ENCODE measurements around the gene UBASH3A.
A peak's percentile ranks its signal among the peaks of the same experiment; 100 is the strongest.
"Not testable (repeated sequence)": the region's sequence is repeated elsewhere in the genome, so short reads cannot be mapped to it uniquely, and the experiment has no call there.

UBASH3A gene

GRCh38 chr21:42453224-42453985, 49.7 kb downstream of the UBASH3A start:
- no peak for DNase-seq

- DNase-seq: no peak
Observed at GRCh38 chr21:42453986-42454570, 50.4 kb downstream of the UBASH3A start.

GRCh38 chr21:42454786-42455185, 51.1 kb downstream of the UBASH3A start:
- DNase-seq: no peak

- no peak for DNase-seq
Observed at GRCh38 chr21:42455196-42455595, 51.5 kb downstream of the UBASH3A start.

- DNase-seq: no peak
Observed at GRCh38 chr21:42455754-42456440, 52.2 kb downstream of the UBASH3A start.

GRCh38 chr21:42456457-42456856, 52.8 kb downstream of the UBASH3A start:
- no peak for DNase-seq

GRCh38 chr21:42459082-42459460, 55.4 kb downstream of the UBASH3A start:
- DNase-seq: no peak

- DNase-seq: no peak
Observed at GRCh38 chr21:42459546-42460215, 56.0 kb downstream of the UBASH3A start.

GRCh38 chr21:42460391-42461184, 56.9 kb downstream of the UBASH3A start:
- DNase-seq: peak; percentile 77 to 88

GRCh38 chr21:42461185-42461520, 57.5 kb downstream of the UBASH3A start:
- no peak for DNase-seq

- DNase-seq: peak in 1 of 2 experiments; percentile 55
Observed at GRCh38 chr21:42461881-42462877, 58.5 kb downstream of the UBASH3A start.

- DNase-seq: peak in 1 of 2 experiments; percentile 68
Observed at GRCh38 chr21:42463861-42464515, 60.3 kb downstream of the UBASH3A start.

- DNase-seq: no peak
Observed at GRCh38 chr21:42465008-42465802, 61.5 kb downstream of the UBASH3A start.

GRCh38 chr21:42465803-42466127, 62.1 kb downstream of the UBASH3A start:
- DNase-seq: no peak

- DNase-seq: no peak
Observed at GRCh38 chr21:42466700-42467099, 63.0 kb downstream of the UBASH3A start.

- DNase-seq: peak in 1 of 2 experiments; percentile 39
Observed at GRCh38 chr21:42467140-42467983, 63.7 kb downstream of the UBASH3A start.

- DNase-seq: no peak
Observed at GRCh38 chr21:42468491-42469131, 64.9 kb downstream of the UBASH3A start.

- no peak for DNase-seq
Observed at GRCh38 chr21:42469272-42469671, 65.6 kb downstream of the UBASH3A start.

- not testable (repeated sequence) for DNase-seq
Observed at GRCh38 chr21:42469726-42470125, 66.0 kb downstream of the UBASH3A start.

All from NCI-H2081 (cell line).